ENCODE data around the gene NELL1.
"Not testable (repeated sequence)": the region's sequence is repeated elsewhere in the genome, so short reads cannot be mapped to it uniquely, and the experiment has no call there.

The NELL1 gene

GRCh38 chr11:20844630-20845029 lies 175.2 kb downstream of the NELL1 start:
- TF ChIP-seq ZNF274 (IDR thresholded peaks at IDR 0.05; ENCODE audit: low read depth, low read length): no peak
- no peak overlapping the region for H3K4me3 ChIP-seq (ENCODE audit: low read length)

DNA sequence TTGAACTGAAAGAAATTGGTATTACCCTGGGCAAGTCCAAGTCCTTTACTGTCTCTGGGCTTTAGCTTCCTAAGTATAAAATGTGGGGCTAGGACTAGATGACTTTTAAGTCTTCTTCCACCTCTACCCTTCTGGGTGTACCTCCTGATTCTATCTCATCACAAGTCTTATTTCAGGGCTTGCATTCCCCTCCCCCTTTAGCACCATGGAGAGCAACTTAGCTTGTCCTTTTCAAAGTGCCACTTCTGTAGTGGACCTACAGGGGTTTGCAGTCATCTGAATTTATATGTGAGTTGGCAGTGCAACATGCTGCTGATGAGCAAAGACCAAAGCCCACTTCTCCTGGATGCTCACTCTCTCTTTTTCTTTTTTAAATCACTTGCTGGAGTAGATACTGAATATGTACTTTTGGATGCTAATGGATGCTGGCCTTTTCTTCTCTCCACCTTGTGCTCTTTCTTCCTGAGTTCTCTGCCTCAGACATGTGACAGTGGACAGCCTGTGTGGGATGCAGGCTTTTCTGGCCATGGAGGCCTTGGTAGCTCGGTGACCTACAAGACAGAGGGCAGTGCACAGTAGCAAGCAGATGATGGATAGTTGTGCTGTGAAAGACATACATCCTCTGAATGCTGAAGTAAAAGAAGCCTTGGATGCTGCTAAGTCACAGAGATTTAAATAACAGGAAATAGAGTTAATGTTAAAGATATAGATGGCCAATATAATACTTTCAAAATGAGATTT lies 185.0 kb downstream of the NELL1 start:
- no peak for TF ChIP-seq ZNF274 (IDR thresholded peaks at IDR 0.05; ENCODE audit: low read depth, low read length)
- H3K4me3 ChIP-seq (ENCODE audit: low read length): no peak overlapping the region

DNA sequence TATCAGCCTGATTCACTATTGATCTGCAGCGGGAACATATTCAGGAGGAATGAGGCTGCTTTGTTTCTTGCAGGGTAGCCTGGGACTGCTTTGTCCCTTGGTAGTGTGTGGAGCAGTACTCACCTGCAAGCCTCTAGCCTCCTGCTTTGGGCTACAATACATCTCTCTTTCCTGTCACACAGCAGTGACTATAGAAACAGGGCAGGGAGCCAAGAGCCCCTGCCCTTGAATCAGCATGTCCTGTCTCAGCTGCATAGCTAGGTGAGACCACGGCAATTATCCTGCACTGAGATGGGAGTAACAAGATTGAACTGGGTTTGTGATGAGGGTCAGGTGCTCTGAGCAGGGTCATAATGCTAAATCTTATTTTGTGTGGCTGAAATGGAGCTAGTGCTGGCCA lies 191.9 kb downstream of the NELL1 start:
- H3K4me3 ChIP-seq (ENCODE audit: low read length): no peak overlapping the region
- no peak for TF ChIP-seq ZNF274 (IDR thresholded peaks at IDR 0.05; ENCODE audit: low read depth, low read length)

- H3K4me3 ChIP-seq (ENCODE audit: low read length): not testable (repeated sequence)
Observed at GRCh38 chr11:20862263-20862662, 192.9 kb downstream of the NELL1 start.

DNA sequence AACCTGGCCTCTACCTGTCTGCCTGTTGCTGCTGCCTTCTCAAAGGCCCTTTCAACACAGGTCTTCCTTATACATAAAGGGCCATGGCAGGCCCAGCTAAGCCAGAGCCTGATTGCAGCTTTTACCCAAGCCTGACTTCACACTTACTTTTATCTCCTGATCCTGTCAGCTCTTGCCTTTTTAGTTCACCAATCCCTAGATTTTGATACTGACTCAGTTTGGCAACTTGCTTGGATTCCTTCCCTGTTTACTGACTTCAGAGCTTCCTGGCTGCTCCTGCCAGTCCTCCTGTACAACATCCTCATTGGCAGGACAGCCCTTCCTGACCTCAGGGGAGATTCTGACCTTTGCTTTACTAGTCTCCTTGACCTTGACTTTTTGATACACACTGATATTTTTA lies 195.2 kb downstream of the NELL1 start:
- no peak for TF ChIP-seq ZNF274 (IDR thresholded peaks at IDR 0.05; ENCODE audit: low read depth, low read length)

GRCh38 chr11:20865161-20865560 lies 195.8 kb downstream of the NELL1 start:
- H3K4me3 ChIP-seq (ENCODE audit: low read length): no peak overlapping the region
- TF ChIP-seq ZNF274 (IDR thresholded peaks at IDR 0.05; ENCODE audit: low read depth, low read length): no peak

More for the DNA sequence above, 195.2 kb downstream of the NELL1 start:
- H3K4me3 ChIP-seq (ENCODE audit: low read length): no peak overlapping the region

- H3K4me3 ChIP-seq (ENCODE audit: low read length): no peak overlapping the region
- no peak for TF ChIP-seq ZNF274 (IDR thresholded peaks at IDR 0.05; ENCODE audit: low read depth, low read length)
Observed at GRCh38 chr11:20869123-20869522, 199.7 kb downstream of the NELL1 start.

GRCh38 chr11:20873054-20873453 lies 203.7 kb downstream of the NELL1 start:
- no peak for TF ChIP-seq ZNF274 (IDR thresholded peaks at IDR 0.05; ENCODE audit: low read depth, low read length)
- no peak overlapping the region for H3K4me3 ChIP-seq (ENCODE audit: low read length)

DNA sequence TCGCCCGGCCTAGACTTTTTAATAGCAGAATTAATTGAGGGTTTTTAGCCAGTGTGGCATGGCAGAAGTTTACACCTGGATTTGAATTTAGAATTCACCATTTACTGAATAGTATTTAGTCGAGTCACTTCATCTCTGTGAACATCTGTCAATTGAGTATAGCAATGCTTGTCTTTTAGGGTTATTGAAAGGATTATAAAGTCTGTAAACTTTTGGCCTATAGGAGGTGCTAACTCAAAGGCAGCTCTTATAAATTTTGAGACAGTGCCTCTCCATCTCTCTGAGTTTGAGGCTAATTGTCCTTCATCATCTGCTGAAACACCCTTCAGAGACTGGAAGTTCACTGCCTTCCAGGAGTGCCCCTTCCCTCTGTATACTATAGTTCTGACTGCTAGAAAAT lies 205.0 kb downstream of the NELL1 start:
- no peak for TF ChIP-seq ZNF274 (IDR thresholded peaks at IDR 0.05; ENCODE audit: low read depth, low read length)
- no peak overlapping the region for H3K4me3 ChIP-seq (ENCODE audit: low read length)

DNA sequence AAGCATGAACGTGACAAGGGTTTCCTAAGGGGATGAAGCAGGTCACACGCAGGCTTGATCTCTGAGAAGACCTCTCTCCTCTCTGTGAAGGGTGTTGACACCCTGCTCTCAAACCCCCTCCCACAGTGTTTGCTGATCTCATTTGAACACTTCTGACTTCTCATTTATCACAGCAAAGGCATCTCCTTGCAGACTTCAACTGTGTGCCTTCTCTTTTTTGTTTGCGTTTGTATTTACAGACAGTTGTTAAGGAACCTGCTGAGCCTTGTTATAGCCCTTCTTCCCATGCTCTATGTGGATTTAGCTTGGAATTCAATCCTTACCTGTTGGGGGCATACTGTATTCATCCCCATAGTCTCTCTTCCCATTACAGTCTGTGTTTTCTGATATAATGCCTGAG lies 206.5 kb downstream of the NELL1 start:
- TF ChIP-seq ZNF274 (IDR thresholded peaks at IDR 0.05; ENCODE audit: low read depth, low read length): no peak
- no peak overlapping the region for H3K4me3 ChIP-seq (ENCODE audit: low read length)

DNA sequence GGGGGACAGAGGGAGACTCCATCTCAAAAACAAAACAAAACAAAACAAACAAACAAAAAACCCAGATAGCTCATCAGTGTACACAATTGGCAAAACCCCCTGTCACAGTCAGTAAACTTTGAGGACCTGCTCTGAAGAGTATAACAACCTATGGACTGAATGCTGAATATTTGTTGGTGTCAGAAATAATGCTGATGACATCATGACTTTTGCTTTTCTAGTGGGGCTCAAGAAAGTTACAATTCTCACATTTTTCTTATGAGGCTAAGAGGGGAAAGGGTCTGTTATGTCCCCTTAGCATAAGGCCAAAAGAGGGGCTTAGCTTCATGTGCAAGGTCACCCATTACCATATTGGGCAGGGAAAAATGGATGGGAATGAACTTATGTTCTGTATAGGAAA lies 207.4 kb downstream of the NELL1 start:
- no peak overlapping the region for H3K4me3 ChIP-seq (ENCODE audit: low read length)

DNA sequence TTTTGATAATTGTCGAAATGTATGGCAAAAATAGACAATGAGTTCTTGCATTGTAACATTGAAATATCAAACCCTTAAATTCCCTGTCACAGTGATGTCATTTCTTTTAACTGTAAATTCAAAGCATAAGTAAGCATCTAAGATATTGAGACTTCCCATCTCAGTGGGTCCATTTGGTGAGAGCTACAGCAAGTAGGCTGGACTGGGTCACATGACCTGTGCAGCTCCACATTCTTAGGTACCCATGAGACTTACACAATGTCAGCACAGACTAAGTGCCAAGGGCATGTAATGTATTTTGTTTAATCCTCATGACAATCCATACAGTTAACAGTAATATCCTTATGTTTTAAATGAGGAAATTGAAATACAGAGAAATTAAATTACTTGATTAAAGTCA lies 210.7 kb downstream of the NELL1 start:
- no peak for TF ChIP-seq ZNF274 (IDR thresholded peaks at IDR 0.05; ENCODE audit: low read depth, low read length)
- no peak overlapping the region for H3K4me3 ChIP-seq (ENCODE audit: low read length)

More for the DNA sequence above, 207.4 kb downstream of the NELL1 start:
- no peak for TF ChIP-seq ZNF274 (IDR thresholded peaks at IDR 0.05; ENCODE audit: low read depth, low read length)

DNA sequence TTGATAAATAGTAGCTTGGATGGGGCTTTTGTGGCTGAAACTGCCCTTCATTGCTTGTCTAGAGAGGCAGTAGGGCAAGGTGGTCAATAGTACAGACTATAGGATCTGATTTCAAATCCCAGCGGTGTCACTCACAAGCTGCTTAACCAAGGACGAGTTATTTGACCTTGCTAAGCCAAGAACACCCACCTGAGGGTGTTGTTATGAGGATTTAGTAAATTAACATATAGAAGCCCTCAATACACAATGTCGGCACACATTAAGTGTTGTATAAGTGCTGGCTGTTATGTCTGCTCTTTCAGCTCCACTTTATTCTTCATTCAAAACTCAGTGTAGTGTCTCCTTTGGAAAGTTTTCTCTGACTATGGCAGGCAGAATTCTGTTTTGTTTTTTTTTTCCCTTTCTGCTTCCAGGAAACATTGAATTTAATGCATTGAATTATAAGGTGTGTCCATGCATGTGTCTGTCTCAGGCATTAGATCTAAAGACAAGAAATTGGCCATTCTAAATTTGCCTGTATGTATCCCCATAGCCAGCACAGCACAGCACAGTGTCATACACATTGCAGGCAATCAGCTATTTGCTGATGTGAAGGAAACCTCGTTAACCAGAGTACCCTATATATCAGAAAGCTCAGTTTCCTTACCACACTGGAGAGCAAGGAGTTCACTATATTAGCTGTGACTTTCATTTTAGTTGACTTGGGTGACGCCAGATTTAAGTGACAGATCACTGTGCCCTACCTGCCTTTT lies 212.1 kb downstream of the NELL1 start:
- TF ChIP-seq ZNF274 (IDR thresholded peaks at IDR 0.05; ENCODE audit: low read depth, low read length): no peak
- H3K4me3 ChIP-seq (ENCODE audit: low read length): no peak overlapping the region

GRCh38 chr11:20887137-20887536 lies 217.8 kb downstream of the NELL1 start:
- H3K4me3 ChIP-seq (ENCODE audit: low read length): no peak overlapping the region
- no peak for TF ChIP-seq ZNF274 (IDR thresholded peaks at IDR 0.05; ENCODE audit: low read depth, low read length)

- H3K4me3 ChIP-seq (ENCODE audit: low read length): no peak overlapping the region
- no peak for TF ChIP-seq ZNF274 (IDR thresholded peaks at IDR 0.05; ENCODE audit: low read depth, low read length)
Observed at GRCh38 chr11:20894296-20894695, 224.9 kb downstream of the NELL1 start.
